DOHH2 (cell line): ENCODE data around the gene COL20A1.

Experiments
- H3F3A ChIP-seq: fragments of 200-600 bp; sonication (generic), shearing (Covaris generic); 2 replicates; pipeline ENCODE4 v1.6.0; 2016; ENCODE audit warnings: antibody characterized with exemption, mild to moderate bottlenecking; ENCODE audit not compliant: control insufficient read depth, insufficient read depth
- H3K27ac ChIP-seq: fragments of 200-600 bp; sonication (generic); 2 replicates; pipeline ENCODE4 v1.5.1; 2014; ENCODE audit warnings: low read depth, mild to moderate bottlenecking, low read length, moderate library complexity
- H3K27me3 ChIP-seq: fragments of 200-600 bp; sonication (generic); 2 replicates; pipeline ENCODE4 v1.6.1; 2014; ENCODE audit warnings: mild to moderate bottlenecking, low read length, mixed read lengths; ENCODE audit not compliant: control insufficient read depth
- H3K36me3 ChIP-seq: fragments of 200-600 bp; sonication (generic); 2 replicates; pipeline ENCODE4 v1.6.1; 2014; ENCODE audit warnings: mild to moderate bottlenecking, low read length, moderate library complexity, mixed read lengths; ENCODE audit not compliant: control insufficient read depth
- H3K4me1 ChIP-seq: fragments of 200-600 bp; sonication (generic); 2 replicates; pipeline ENCODE4 v1.6.1; 2014; ENCODE audit warnings: mild to moderate bottlenecking, low read length, mixed read lengths; ENCODE audit not compliant: control insufficient read depth
- H3K4me2 ChIP-seq: fragments of 200-600 bp; sonication (generic); 2 replicates; pipeline ENCODE4 v1.6.0; 2014; ENCODE audit warnings: mild to moderate bottlenecking, low read length, moderate library complexity
- H3K4me3 ChIP-seq: fragments of 200-600 bp; sonication (generic); 2 replicates; pipeline ENCODE4 v1.5.1; 2014; ENCODE audit warnings: mild to moderate bottlenecking, low read length, mixed read lengths
- H3K79me2 ChIP-seq: fragments of 200-600 bp; sonication (generic); 2 replicates; pipeline ENCODE4 v1.6.1; 2014; ENCODE audit warnings: mild to moderate bottlenecking, low read length, mixed read lengths; ENCODE audit not compliant: control insufficient read depth
- H3K9me2 ChIP-seq: fragments of 200-600 bp; sonication (generic); replicated peaks from 2 replicates; pipeline ENCODE4 v1.6.1; 2014; ENCODE audit warnings: mild to moderate bottlenecking, low read length, mixed read lengths; ENCODE audit not compliant: control insufficient read depth
- H3K9me3 ChIP-seq: fragments of 200-600 bp; sonication (generic); 2 replicates; pipeline ENCODE4 v1.6.1; 2014; ENCODE audit warnings: antibody characterized with exemption, low read length, mixed read lengths; ENCODE audit not compliant: control insufficient read depth, insufficient read depth
- H4K20me1 ChIP-seq: fragments of 200-600 bp; sonication (generic); 2 replicates; pipeline ENCODE4 v1.6.0; 2014; ENCODE audit warnings: low read depth, mild to moderate bottlenecking, antibody characterized with exemption, low read length, moderate library complexity; ENCODE audit not compliant: control insufficient read depth, insufficient read depth
- CTCF ChIP-seq: fragments of 200-600 bp; sonication (generic); IDR thresholded peaks from one replicate; pipeline ENCODE4 v1.5.1; 2014; ENCODE audit warnings: antibody characterized with exemption, mild to moderate bottlenecking, low read depth, low read length; ENCODE audit not compliant: poor library complexity, severe bottlenecking
- EZH2phosphoT487 ChIP-seq: fragments of 200-600 bp; sonication (generic); IDR thresholded peaks from 2 replicates; pipeline ENCODE4 v1.6.1; 2017; ENCODE audit warnings: borderline replicate concordance, mild to moderate bottlenecking, antibody characterized with exemption, low read length, moderate library complexity, mixed read lengths

COL20A1 gene

DNA sequence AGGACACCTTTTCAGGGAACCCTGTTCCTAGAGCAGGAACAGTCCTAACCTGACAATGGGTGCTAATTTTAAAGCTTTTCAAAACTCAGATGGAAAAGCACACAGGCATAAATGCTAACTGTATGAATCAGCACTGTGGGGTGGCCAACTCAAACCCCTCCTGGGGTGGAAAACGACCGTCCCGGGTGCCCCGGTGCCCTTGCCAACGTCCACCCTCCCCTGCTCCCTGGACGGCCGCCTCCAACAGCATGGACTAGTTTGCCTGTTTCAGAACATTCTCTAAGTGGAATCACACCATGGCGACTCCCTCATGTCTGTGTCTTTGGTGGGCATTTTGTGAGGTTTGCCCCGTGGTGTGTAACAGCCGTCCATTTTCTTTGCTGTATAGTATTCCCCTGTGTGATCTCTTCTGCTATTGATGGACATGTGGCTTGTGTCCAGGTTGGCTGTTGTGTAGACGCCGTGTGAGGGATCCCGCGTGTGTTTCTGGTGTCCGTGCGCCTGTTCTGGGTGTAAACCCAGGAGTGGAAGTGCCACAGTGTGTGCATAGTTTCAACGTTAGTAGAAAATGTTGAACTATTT is 5.8 kb downstream of the COL20A1 start:
- H4K20me1 ChIP-seq: no peaks in the 10 kb centered on the region
- H3K4me1 ChIP-seq: no peaks in the 10 kb centered on the region
- no peaks in the 10 kb centered on the region for H3K9me2 ChIP-seq
- H3K27me3 ChIP-seq: no peaks in the 10 kb centered on the region
- H3K9me3 ChIP-seq: peaks cover 3% of the 10 kb centered on the region; the same call in 1 of the 2 replicates
- H3K4me3 ChIP-seq: no peak overlapping the region
- no peaks in the 10 kb centered on the region for H3K79me2 ChIP-seq
- no peaks in the 10 kb centered on the region for H3F3A ChIP-seq
- TF ChIP-seq EZH2phosphoT487: no peak
- no peak for TF ChIP-seq CTCF
- no peak overlapping the region for H3K4me2 ChIP-seq
- no peak overlapping the region for H3K27ac ChIP-seq
- H3K36me3 ChIP-seq: no peaks in the 10 kb centered on the region

- no peaks in the 10 kb centered on the region for H3K36me3 ChIP-seq
- H3K9me2 ChIP-seq: no peaks in the 10 kb centered on the region
- no peak overlapping the region for H3K27ac ChIP-seq
- H3K27me3 ChIP-seq: no peaks in the 10 kb centered on the region
- H3K79me2 ChIP-seq: no peaks in the 10 kb centered on the region
- H3K4me1 ChIP-seq: no peaks in the 10 kb centered on the region
- H3K4me3 ChIP-seq: no peak overlapping the region
- H3K9me3 ChIP-seq: peaks cover 8% of the 10 kb centered on the region; the same call in 1 of the 2 replicates
- H4K20me1 ChIP-seq: no peaks in the 10 kb centered on the region
- no peak for TF ChIP-seq EZH2phosphoT487
- TF ChIP-seq CTCF: no peak
- no peaks in the 10 kb centered on the region for H3F3A ChIP-seq
- H3K4me2 ChIP-seq: no peak overlapping the region
These were observed 8.7 kb downstream of the COL20A1 start for GRCh38 chr20:63301671-63302070.

DNA sequence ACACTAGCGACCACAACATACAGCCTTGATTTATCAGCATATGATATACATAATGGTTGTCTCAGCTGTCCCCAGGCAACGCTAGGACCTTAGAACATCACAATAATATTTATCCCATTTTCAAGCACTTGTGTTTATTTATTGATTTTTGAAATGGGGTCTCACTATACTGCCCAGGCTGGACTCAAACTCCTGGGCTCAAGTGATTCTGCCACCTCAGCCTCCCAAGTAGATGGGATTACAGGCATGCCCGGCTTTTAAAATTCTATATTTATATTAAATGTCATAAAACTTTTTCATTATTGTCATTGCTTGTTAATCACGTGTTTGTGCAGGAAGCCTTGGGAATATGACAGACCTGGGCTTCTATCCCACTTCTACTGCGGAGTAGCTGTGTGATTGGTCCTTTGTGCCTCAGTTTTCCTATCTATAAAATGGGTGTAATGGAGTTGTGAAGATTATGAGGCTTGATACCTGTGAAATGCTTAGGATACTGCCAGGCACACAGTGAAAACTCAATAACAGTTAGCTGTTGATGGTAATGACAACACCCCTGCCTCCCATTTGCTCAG is 10.2 kb downstream of the COL20A1 start:
- Histone ChIP-seq H3K36me3 (no peaks in the 10 kb centered on the region), H3F3A (no peaks in the 10 kb centered on the region), H3K9me2 (no peaks in the 10 kb centered on the region), H3K4me2 (no peak overlapping the region), H3K4me1 (no peaks in the 10 kb centered on the region), H3K79me2 (no peaks in the 10 kb centered on the region), H3K4me3 (no peak overlapping the region), H3K9me3 (peaks cover 8% of the 10 kb centered on the region; the same call in 1 of the 2 replicates), H3K27ac (no peak overlapping the region), H3K27me3 (no peaks in the 10 kb centered on the region), H4K20me1 (no peaks in the 10 kb centered on the region)
- TF ChIP-seq EZH2phosphoT487 (no peak), CTCF (no peak)
